Type B pancreatic cell (in vitro differentiated cells): ENCODE data around the gene ANTXR2. TPM values are rescaled to one million over a fixed set of nuclear protein-coding genes. Genes with fewer than 3 reads are reported as not detected.
"Not testable (repeated sequence)": the region's sequence is repeated elsewhere in the genome, so short reads cannot be mapped to it uniquely, and the experiment has no call there.

ENCODE experiments used
- DNase-seq: peaks from one replicate; pipeline ENCODE4 v3.0.0; 2021; ENCODE audit warnings: mixed read lengths; ENCODE audit not compliant: unreplicated experiment; ENCODE audit errors: extremely low spot score
- H3K27ac Mint-ChIP-seq: 2 replicates; pipeline ENCODE4 v1.8.0; 2021; ENCODE audit warnings: mild to moderate bottlenecking, mixed read lengths
- H3K27me3 Mint-ChIP-seq: 2 replicates; pipeline ENCODE4 v1.8.0; 2021; ENCODE audit warnings: mixed read lengths
- H3K36me3 Mint-ChIP-seq: 2 replicates; pipeline ENCODE4 v1.8.0; 2021; ENCODE audit warnings: mixed read lengths
- H3K4me1 Mint-ChIP-seq: one replicate; pipeline ENCODE4 v1.8.0; 2021; ENCODE audit warnings: mixed read lengths; ENCODE audit not compliant: unreplicated experiment
- H3K4me3 Mint-ChIP-seq: 2 replicates; pipeline ENCODE4 v1.8.0; 2021; ENCODE audit warnings: mild to moderate bottlenecking, mixed read lengths
- H3K9me3 Mint-ChIP-seq: 2 replicates; pipeline ENCODE4 v1.8.0; 2021; ENCODE audit warnings: mixed read lengths
- CTCF ChIP-seq: fragments of 200-600 bp; sonication (generic); conservative IDR thresholded peaks from 2 replicates; pipeline ENCODE4 v1.5.0; 2021; ENCODE audit warnings: antibody characterized with exemption, mild to moderate bottlenecking
- total RNA-seq: library from RNA; stranded (reverse); gene quantifications from 2 replicates; pipeline ENCODE4 v1.2.1, GENCODE V29; 2021; ENCODE audit warnings: low replicate concordance

ANTXR2 gene
- total RNA-seq, 1 donor from 2014 or later, result 30.4 TPM

GRCh38 chr4:79898055-79898454, 175.0 kb downstream of the ANTXR2 start:
- no peak for DNase-seq
- Mint-ChIP-seq H3K9me3 (no peaks in the 10 kb centered on the region), H3K4me1 (no peaks in the 10 kb centered on the region), H3K36me3 (no peaks in the 10 kb centered on the region), H3K4me3 (no peak overlapping the region), H3K27me3 (peaks cover 4% of the 10 kb centered on the region), H3K27ac (no peak overlapping the region)
- no peak for TF ChIP-seq CTCF

DNA sequence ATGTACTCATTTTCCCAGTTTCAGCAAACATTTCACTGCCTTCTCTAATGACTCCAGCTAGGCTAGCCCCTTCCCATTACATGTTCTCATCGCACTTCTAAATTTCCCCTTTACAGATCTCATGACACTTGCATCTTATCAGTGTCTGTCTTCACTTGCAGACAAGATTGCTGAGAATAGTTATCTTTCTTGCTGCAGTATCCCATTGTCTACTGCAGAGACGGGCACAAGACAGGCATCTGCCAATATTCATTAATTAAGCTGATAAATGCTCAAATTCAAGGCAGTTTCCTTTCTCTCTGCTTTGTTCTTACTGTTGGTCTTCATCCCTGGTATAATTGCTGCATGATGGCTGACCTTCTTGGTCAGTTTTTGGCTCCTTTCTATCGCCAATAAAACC, 175.9 kb downstream of the ANTXR2 start:
- H3K9me3 Mint-ChIP-seq, result no peaks in the 10 kb centered on the region
- H3K36me3 Mint-ChIP-seq, result no peaks in the 10 kb centered on the region
- no peak overlapping the region for H3K4me3 Mint-ChIP-seq
- no peak overlapping the region for H3K27ac Mint-ChIP-seq
- TF ChIP-seq CTCF, result no peak
- peaks cover 4% of the 10 kb centered on the region for H3K27me3 Mint-ChIP-seq
- no peaks in the 10 kb centered on the region for H3K4me1 Mint-ChIP-seq
- no peak for DNase-seq

GRCh38 chr4:79893456-79893855, 179.6 kb downstream of the ANTXR2 start:
- DNase-seq, result no peak
- no peak overlapping the region for H3K4me3 Mint-ChIP-seq
- H3K27ac Mint-ChIP-seq, result no peak overlapping the region
- no peak for TF ChIP-seq CTCF
- no peaks in the 10 kb centered on the region for H3K36me3 Mint-ChIP-seq
- peaks cover 4% of the 10 kb centered on the region for H3K27me3 Mint-ChIP-seq
- no peaks in the 10 kb centered on the region for H3K4me1 Mint-ChIP-seq
- no peaks in the 10 kb centered on the region for H3K9me3 Mint-ChIP-seq

DNA sequence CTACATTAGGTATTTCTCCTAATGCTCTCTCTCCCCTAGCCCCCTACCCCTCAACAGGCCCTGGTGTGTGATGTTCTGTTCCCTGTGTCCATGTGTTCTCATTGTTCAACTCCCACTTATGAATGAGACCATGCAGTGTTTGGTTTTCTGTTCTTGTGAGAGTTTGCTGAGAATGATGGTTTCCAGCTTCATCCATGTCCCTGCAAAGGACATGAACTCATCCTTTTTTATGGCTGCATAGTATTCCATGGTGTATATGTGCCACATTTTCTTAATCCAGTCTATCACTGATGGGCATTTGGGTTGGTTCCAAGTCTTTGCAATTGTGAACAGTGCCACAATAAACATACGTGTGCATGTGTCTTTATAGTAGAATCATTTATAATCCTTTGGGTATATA, 184.0 kb downstream of the ANTXR2 start:
- not testable (repeated sequence) for H3K36me3 Mint-ChIP-seq, H3K27me3 Mint-ChIP-seq, H3K4me3 Mint-ChIP-seq, H3K27ac Mint-ChIP-seq, H3K9me3 Mint-ChIP-seq, H3K4me1 Mint-ChIP-seq, DNase-seq

GRCh38 chr4:79886557-79886956, 186.5 kb downstream of the ANTXR2 start:
- no peak for TF ChIP-seq CTCF
- Mint-ChIP-seq H3K9me3 (no peaks in the 10 kb centered on the region), H3K27me3 (no peaks in the 10 kb centered on the region), H3K4me3 (no peak overlapping the region), H3K27ac (no peak overlapping the region), H3K36me3 (no peaks in the 10 kb centered on the region), H3K4me1 (no peaks in the 10 kb centered on the region)
- no peak for DNase-seq

DNA sequence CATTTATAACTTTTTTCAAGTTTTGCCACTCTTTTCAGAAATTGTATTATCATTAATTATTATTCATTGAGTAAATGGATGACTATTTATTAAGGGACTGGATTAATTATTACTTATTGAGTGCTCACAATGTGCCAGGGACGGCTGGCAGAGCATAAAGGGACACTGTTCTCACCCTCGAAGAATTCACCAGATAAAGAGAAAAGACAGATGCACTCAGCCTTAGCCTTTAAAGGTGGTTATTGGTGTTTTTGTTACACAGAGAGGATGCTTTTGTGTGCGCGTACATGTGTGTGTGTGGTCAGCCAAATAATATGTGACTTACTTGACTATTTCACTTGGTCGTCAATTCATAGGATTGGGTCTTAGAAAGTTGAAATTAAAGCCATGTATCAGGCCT, 187.0 kb downstream of the ANTXR2 start:
- Mint-ChIP-seq H3K27me3 (no peaks in the 10 kb centered on the region), H3K4me3 (no peak overlapping the region), H3K36me3 (no peaks in the 10 kb centered on the region), H3K4me1 (no peaks in the 10 kb centered on the region), H3K9me3 (no peaks in the 10 kb centered on the region), H3K27ac (no peak overlapping the region)
- no peak for DNase-seq
- TF ChIP-seq CTCF, result no peak
